GM12878 (cell line): ENCODE data around the gene COL23A1.

ENCODE experiments used
- BACH1 ChIP-seq: fragments of 450-650 bp; IDR thresholded peaks from 2 replicates; pipeline ENCODE4 v1.6.1; 2017; ENCODE audit warnings: mild to moderate bottlenecking, borderline replicate concordance
- BCLAF1 ChIP-seq: fragments of 450-650 bp; IDR thresholded peaks from 2 replicates; pipeline ENCODE4 v1.6.1; 2017; ENCODE audit warnings: antibody characterized with exemption, mild to moderate bottlenecking, moderate library complexity
- CEBPB ChIP-seq, 2 experiments: fragments of 150-350 bp in 1 of 2; IDR thresholded peaks; 2 replicates each; pipeline ENCODE4 v1.6.1; 2012 to 2014; ENCODE audit warnings: low read depth in 2 of 2, low read length in 2 of 2, borderline replicate concordance in 1 of 2, inconsistent platforms in 1 of 2
- CHD1 ChIP-seq: IDR thresholded peaks from 2 replicates; pipeline ENCODE4 v1.6.1; 2012; ENCODE audit warnings: low read depth, low read length, improper control_type of control experiment
- CTCF ChIP-seq, 3 experiments: IDR thresholded peaks in 2 of 3; conservative IDR thresholded peaks in 1 of 3; 2 replicates each; pipeline ENCODE4 v1.5.1; 2011; ENCODE audit warnings: low read depth in 3 of 3, low read length in 3 of 3, mild to moderate bottlenecking in 3 of 3, control low read depth in 2 of 3, moderate library complexity in 2 of 3, inconsistent platforms in 1 of 3, mixed read lengths in 1 of 3; ENCODE audit not compliant: control insufficient read depth in 2 of 3, insufficient read depth in 1 of 3; ENCODE audit errors: extremely low read depth in 1 of 3
- EP300 ChIP-seq, 2 experiments: fragments of 150-350 bp in 1 of 2; IDR thresholded peaks; 2 replicates each; pipeline ENCODE4 v1.6.1; 2011 to 2012; ENCODE audit warnings: low read depth in 2 of 2, low read length in 2 of 2, borderline replicate concordance in 1 of 2, improper control_type of control experiment in 1 of 2, inconsistent platforms in 1 of 2; ENCODE audit not compliant: control insufficient read depth in 1 of 2
- ESRRA ChIP-seq: IDR thresholded peaks from 2 replicates; pipeline ENCODE4 v1.6.1; 2012; ENCODE audit warnings: mild to moderate bottlenecking, low read length, improper control_type of control experiment
- EZH2 ChIP-seq: IDR thresholded peaks from 2 replicates; pipeline ENCODE4 v1.6.1; 2012; ENCODE audit warnings: low read depth, mild to moderate bottlenecking, control low read depth, inconsistent platforms, low read length, borderline replicate concordance; ENCODE audit not compliant: control insufficient read depth
- SIN3A ChIP-seq: IDR thresholded peaks from 2 replicates; pipeline ENCODE4 v1.6.1; 2012; ENCODE audit warnings: low read depth, low read length, improper control_type of control experiment
- SMC3 ChIP-seq: IDR thresholded peaks from 2 replicates; pipeline ENCODE4 v1.6.1; 2011; ENCODE audit warnings: low read length, improper control_type of control experiment, borderline replicate concordance
- SPI1 ChIP-seq: IDR thresholded peaks from 2 replicates; pipeline ENCODE4 v1.6.1; 2011; ENCODE audit warnings: low read depth, mild to moderate bottlenecking, low read length, moderate library complexity, borderline replicate concordance; ENCODE audit not compliant: insufficient read depth
- TCF12 ChIP-seq: IDR thresholded peaks from 2 replicates; pipeline ENCODE4 v1.6.1; 2011; ENCODE audit warnings: low read depth, mild to moderate bottlenecking, low read length
- TCF7 ChIP-seq: IDR thresholded peaks from 2 replicates; pipeline ENCODE4 v1.6.1; 2014; ENCODE audit warnings: antibody characterized with exemption, borderline replicate concordance

- TF ChIP-seq BACH1 (no peak), CTCF (IDR thresholded peaks at IDR 0.05 in 2 of 3, conservative IDR thresholded peaks at IDR 0.05 in 1 of 3; ENCODE audit: control insufficient read depth in 2 of 3, extremely low read depth in 1 of 3, insufficient read depth in 1 of 3, low read depth in 3 of 3, low read length in 3 of 3) (no peak), SPI1 (no peak), EZH2 (no peak), SMC3 (no peak), TCF12 (no peak), EP300 (IDR thresholded peaks at IDR 0.05; ENCODE audit: borderline replicate concordance in 1 of 2, control insufficient read depth in 1 of 2, low read depth in 2 of 2, low read length in 2 of 2) (no peak), ESRRA (no peak), BCLAF1 (no peak), CHD1 (no peak), SIN3A (no peak), CEBPB (IDR thresholded peaks at IDR 0.05; ENCODE audit: borderline replicate concordance in 1 of 2, low read depth in 2 of 2, low read length in 2 of 2) (no peak), TCF7 (no peak)
Observed at GRCh38 chr5:178230879-178231538, 359.2 kb downstream of the COL23A1 start.
